Measurements from ENCODE around the gene FYB1.

FYB1 gene

GRCh38 chr5:39080168-39080567 lies 139.2 kb downstream of the FYB1 start:
- DNase-seq (ENCODE audit: low read depth): no peak

GRCh38 chr5:39079147-39079546 lies 140.2 kb downstream of the FYB1 start:
- DNase-seq (ENCODE audit: low read depth): no peak

- no peak for DNase-seq (ENCODE audit: low read depth)
Observed at GRCh38 chr5:39076757-39077728, 142.3 kb downstream of the FYB1 start.

- DNase-seq (ENCODE audit: low read depth): no peak
Observed at GRCh38 chr5:39076101-39076756, 143.1 kb downstream of the FYB1 start.

GRCh38 chr5:39074017-39074814 lies 145.1 kb downstream of the FYB1 start, which contains the start of gene RICTOR:
Gene RICTOR, minus strand, starts transcription at chr5:39074399. Its CDS starts 22 bp downstream, at chr5:39074377.
- peak; percentile 86 for DNase-seq (ENCODE audit: low read depth)

- DNase-seq (ENCODE audit: low read depth): no peak
Observed at GRCh38 chr5:39073767-39074016, 145.7 kb downstream of the FYB1 start.

- peak; percentile 39 for DNase-seq (ENCODE audit: low read depth)
Observed at GRCh38 chr5:39072925-39073766, 146.2 kb downstream of the FYB1 start.

GRCh38 chr5:39068099-39068498 lies 151.3 kb downstream of the FYB1 start:
- DNase-seq (ENCODE audit: low read depth): no peak

GRCh38 chr5:39064450-39064849 lies 154.9 kb downstream of the FYB1 start:
- no peak for DNase-seq (ENCODE audit: low read depth)

GRCh38 chr5:39063037-39063436 lies 156.3 kb downstream of the FYB1 start:
- no peak for DNase-seq (ENCODE audit: low read depth)

- no peak for DNase-seq (ENCODE audit: low read depth)
Observed at GRCh38 chr5:39062530-39062929, 156.8 kb downstream of the FYB1 start.

- DNase-seq (ENCODE audit: low read depth): no peak
Observed at GRCh38 chr5:39062104-39062503, 157.3 kb downstream of the FYB1 start.

GRCh38 chr5:39059064-39059463 lies 160.3 kb downstream of the FYB1 start:
- DNase-seq (ENCODE audit: low read depth): no peak

GRCh38 chr5:39058178-39058921 lies 161.0 kb downstream of the FYB1 start:
- DNase-seq (ENCODE audit: low read depth): no peak

GRCh38 chr5:39057734-39058133 lies 161.6 kb downstream of the FYB1 start:
- no peak for DNase-seq (ENCODE audit: low read depth)

- no peak for DNase-seq (ENCODE audit: low read depth)
Observed at GRCh38 chr5:39055768-39056398, 163.5 kb downstream of the FYB1 start.

All from T follicular helper cell (primary cell).